GM13976 (cell line): ENCODE data around the gene CP.

Source experiments
- DNase-seq: peaks from one replicate; pipeline ENCODE4 v3.0.0; 2012; ENCODE audit warnings: low spot score
- CTCF ChIP-seq: IDR thresholded peaks from 2 replicates; pipeline ENCODE4 v1.5.1; 2012; ENCODE audit warnings: borderline replicate concordance, mild to moderate bottlenecking; ENCODE audit not compliant: insufficient read depth; ENCODE audit errors: extremely low read depth, missing control alignments, control extremely low read depth
- in situ Hi-C: fragments of 300-500 bp; cut with MboI; formaldehyde crosslinking; loops from one replicate; pipeline ENCODE4 v1.12.0; 2022; ENCODE audit warnings: low sequenced_read_pairs, mixed read lengths, inconsistent platforms; ENCODE audit not compliant: unreplicated experiment

The CP gene

GRCh38 chr3:149122721-149123578, 98.7 kb downstream of the CP start:
- no peak for TF ChIP-seq CTCF
- in situ Hi-C loops = loop anchor here (25.0 kb wide), 1 partner anchor 364 kb away; no protein-coding TSS in a partner anchor
- DNase-seq = no peak
